ENCODE measurements around the gene INPP1. TPM values are rescaled to one million over a fixed set of nuclear protein-coding genes. Genes with fewer than 3 reads are reported as not detected.

INPP1 gene
- total and polyA plus RNA-seq, 2 experiments from 2014 or later, result 13.0 to 16.1 TPM

DNA sequence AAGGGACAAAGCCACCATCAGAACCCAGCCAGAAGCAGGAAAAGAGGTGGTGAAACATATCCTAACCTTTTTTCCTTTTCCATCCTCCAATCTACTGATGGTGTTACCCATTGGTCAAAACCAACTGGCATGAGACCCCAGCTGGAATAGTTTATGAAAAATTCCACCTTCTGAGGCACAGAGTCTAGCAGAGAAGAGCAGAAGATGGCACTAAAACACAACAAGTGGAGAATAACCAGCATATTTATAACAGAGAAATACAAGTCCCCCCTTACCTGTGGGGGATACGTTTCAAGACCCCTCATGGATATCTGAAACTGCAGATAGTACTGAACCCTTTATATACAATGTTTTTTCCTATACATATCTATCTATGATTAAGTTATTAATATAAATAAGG is 4.9 kb upstream of the INPP1 start:
- H3K79me2 ChIP-seq, result no peaks in the 10 kb centered on the region
- H3K27ac ChIP-seq, result no peak overlapping the region
- no peak overlapping the region for H2AFZ ChIP-seq
- no peaks in the 10 kb centered on the region for H3K9me2 ChIP-seq (replicated peaks; ENCODE audit: insufficient read depth)
- TF ChIP-seq, protein P1, sequence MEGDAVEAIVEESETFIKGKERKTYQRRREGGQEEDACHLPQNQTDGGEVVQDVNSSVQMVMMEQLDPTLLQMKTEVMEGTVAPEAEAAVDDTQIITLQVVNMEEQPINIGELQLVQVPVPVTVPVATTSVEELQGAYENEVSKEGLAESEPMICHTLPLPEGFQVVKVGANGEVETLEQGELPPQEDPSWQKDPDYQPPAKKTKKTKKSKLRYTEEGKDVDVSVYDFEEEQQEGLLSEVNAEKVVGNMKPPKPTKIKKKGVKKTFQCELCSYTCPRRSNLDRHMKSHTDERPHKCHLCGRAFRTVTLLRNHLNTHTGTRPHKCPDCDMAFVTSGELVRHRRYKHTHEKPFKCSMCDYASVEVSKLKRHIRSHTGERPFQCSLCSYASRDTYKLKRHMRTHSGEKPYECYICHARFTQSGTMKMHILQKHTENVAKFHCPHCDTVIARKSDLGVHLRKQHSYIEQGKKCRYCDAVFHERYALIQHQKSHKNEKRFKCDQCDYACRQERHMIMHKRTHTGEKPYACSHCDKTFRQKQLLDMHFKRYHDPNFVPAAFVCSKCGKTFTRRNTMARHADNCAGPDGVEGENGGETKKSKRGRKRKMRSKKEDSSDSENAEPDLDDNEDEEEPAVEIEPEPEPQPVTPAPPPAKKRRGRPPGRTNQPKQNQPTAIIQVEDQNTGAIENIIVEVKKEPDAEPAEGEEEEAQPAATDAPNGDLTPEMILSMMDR (IDR thresholded peaks at IDR 0.05; ENCODE audit: poor library complexity), result peak; percentile 5
- no peak for TF ChIP-seq EZH2 (IDR thresholded peaks at IDR 0.05; ENCODE audit: borderline replicate concordance)
- WGBS (ENCODE audit: low lambda C conversion rate, missing lambda C conversion rate), result 90% methylated on average over 1 of the region's 1 CpG
- no peaks in the 10 kb centered on the region for H3K36me3 ChIP-seq (replicated peaks; ENCODE audit: insufficient read depth, low read depth)
- peaks cover 16% of the 10 kb centered on the region for H3K4me1 ChIP-seq (ENCODE audit: insufficient read depth)
- no peak for DNase-seq (ENCODE audit: low spot score)
- H3K4me3 ChIP-seq, result no peak overlapping the region
- H3K4me2 ChIP-seq, result no peak overlapping the region
- H3K9me3 ChIP-seq (ENCODE audit: low read depth), result no peaks in the 10 kb centered on the region
- H4K20me1 ChIP-seq (ENCODE audit: insufficient read depth, poor library complexity, severe bottlenecking), result no peaks in the 10 kb centered on the region
- no peaks in the 10 kb centered on the region for H3K27me3 ChIP-seq

DNA sequence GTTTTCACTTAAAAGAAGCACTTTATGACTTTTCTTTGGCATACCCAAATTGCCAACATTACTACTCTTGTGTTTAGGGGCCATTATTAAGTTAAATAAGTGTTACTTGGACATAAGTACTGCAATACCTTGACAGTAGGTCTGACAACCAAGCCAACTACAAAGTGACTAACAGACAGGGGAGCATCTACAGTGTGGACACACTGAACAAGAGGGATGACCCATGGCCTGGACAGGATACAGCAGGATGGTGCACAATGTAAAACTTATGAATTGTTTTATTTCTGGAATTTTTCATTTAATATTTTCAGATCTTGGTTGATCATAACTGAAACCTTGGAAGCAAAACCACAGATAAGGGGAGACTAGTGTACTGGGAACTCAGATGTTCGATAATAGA is 4.0 kb upstream of the INPP1 start:
- peaks cover 7% of the 10 kb centered on the region for H3K4me1 ChIP-seq (ENCODE audit: insufficient read depth)
- no peak overlapping the region for H3K4me3 ChIP-seq
- no peaks in the 10 kb centered on the region for H4K20me1 ChIP-seq (ENCODE audit: insufficient read depth, poor library complexity, severe bottlenecking)
- DNase-seq (ENCODE audit: low spot score), result no peak
- H3K36me3 ChIP-seq (replicated peaks; ENCODE audit: insufficient read depth, low read depth), result no peaks in the 10 kb centered on the region
- H2AFZ ChIP-seq, result no peak overlapping the region
- H3K9me2 ChIP-seq (replicated peaks; ENCODE audit: insufficient read depth), result no peaks in the 10 kb centered on the region
- H3K27me3 ChIP-seq, result no peaks in the 10 kb centered on the region
- no peaks in the 10 kb centered on the region for H3K9me3 ChIP-seq (ENCODE audit: low read depth)
- H3K79me2 ChIP-seq, result no peaks in the 10 kb centered on the region
- H3K27ac ChIP-seq, result no peak overlapping the region
- no peak overlapping the region for H3K4me2 ChIP-seq
- WGBS (ENCODE audit: low lambda C conversion rate, missing lambda C conversion rate), result 85% methylated on average over 1 of the region's 1 CpG
- TF ChIP-seq, protein P1 (IDR thresholded peaks at IDR 0.05; ENCODE audit: poor library complexity), result no peak
- TF ChIP-seq EZH2phosphoT487 (IDR thresholded peaks at IDR 0.05; ENCODE audit: low read depth, severe bottlenecking, unreplicated experiment) (no peak), EZH2 (IDR thresholded peaks at IDR 0.05; ENCODE audit: borderline replicate concordance) (no peak)

DNA sequence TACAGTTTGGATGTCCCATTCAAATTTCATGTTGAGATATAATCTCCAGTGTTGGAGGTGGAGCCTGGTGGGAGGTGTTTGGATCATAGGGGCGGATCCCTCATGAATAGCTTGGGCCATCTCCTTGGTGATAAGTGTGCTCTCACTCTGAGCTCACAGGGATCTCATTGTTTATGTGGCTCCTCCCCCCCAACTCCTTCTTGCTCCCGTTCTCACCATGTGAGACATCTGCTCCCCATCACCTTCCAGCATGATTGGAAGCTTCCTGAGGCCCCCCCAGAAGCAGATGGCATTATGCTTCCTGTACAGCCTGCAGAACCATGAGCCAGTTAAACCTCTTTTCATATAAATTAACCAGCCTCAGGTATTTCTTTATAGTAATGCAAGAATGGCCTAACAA is 3.0 kb upstream of the INPP1 start:
- no peak for DNase-seq (ENCODE audit: low spot score)
- Histone ChIP-seq H3K4me2 (no peak overlapping the region), H3K4me1 (ENCODE audit: insufficient read depth) (peaks cover 6% of the 10 kb centered on the region), H3K27me3 (no peaks in the 10 kb centered on the region), H3K36me3 (replicated peaks; ENCODE audit: insufficient read depth, low read depth) (no peaks in the 10 kb centered on the region), H2AFZ (no peak overlapping the region), H3K4me3 (no peak overlapping the region), H3K9me3 (ENCODE audit: low read depth) (no peaks in the 10 kb centered on the region), H3K9me2 (replicated peaks; ENCODE audit: insufficient read depth) (no peaks in the 10 kb centered on the region), H4K20me1 (ENCODE audit: insufficient read depth, poor library complexity, severe bottlenecking) (no peaks in the 10 kb centered on the region), H3K79me2 (peaks cover 2% of the 10 kb centered on the region), H3K27ac (no peak overlapping the region)
- TF ChIP-seq EZH2phosphoT487 (IDR thresholded peaks at IDR 0.05; ENCODE audit: low read depth, severe bottlenecking, unreplicated experiment) (no peak), EZH2 (IDR thresholded peaks at IDR 0.05; ENCODE audit: borderline replicate concordance) (no peak)
- TF ChIP-seq, protein P1 (IDR thresholded peaks at IDR 0.05; ENCODE audit: poor library complexity), result no peak
- 56% methylated on average over 2 of the region's 2 CpGs for WGBS (ENCODE audit: low lambda C conversion rate, missing lambda C conversion rate)

DNA sequence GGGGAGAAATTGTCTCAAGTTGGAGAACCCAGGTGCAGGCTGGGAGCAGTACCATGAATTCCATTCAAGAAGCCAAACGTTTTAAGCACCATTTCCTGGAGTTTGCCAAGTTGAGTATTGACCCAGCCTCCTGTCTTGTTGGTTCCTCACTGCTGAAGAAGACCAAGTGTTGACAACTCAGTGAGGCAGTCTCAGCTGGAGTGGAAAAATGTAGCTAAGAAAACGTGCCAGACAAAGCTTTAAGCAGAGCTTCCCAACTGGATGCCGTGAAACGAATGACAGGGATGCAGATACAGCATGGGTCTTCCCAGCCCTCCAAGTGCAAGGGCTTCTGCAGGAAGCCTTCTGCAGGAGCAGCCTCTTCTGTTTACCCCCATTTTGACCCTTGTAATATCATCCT is 778 bp upstream of the INPP1 start:
- peak overlapping the region; percentile 96 for H3K27ac ChIP-seq
- WGBS (ENCODE audit: low lambda C conversion rate, missing lambda C conversion rate), result 62% methylated on average over 4 of the region's 4 CpGs
- peak overlapping the region; percentile 97 for H2AFZ ChIP-seq
- no peak for DNase-seq (ENCODE audit: low spot score)
- no peaks in the 10 kb centered on the region for H3K36me3 ChIP-seq (replicated peaks; ENCODE audit: insufficient read depth, low read depth)
- no peak for TF ChIP-seq EZH2phosphoT487 (IDR thresholded peaks at IDR 0.05; ENCODE audit: low read depth, severe bottlenecking, unreplicated experiment)
- TF ChIP-seq EZH2 (IDR thresholded peaks at IDR 0.05; ENCODE audit: borderline replicate concordance), result no peak
- TF ChIP-seq, protein P1 (IDR thresholded peaks at IDR 0.05; ENCODE audit: poor library complexity), result no peak
- no peaks in the 10 kb centered on the region for H3K4me1 ChIP-seq (ENCODE audit: insufficient read depth)
- H4K20me1 ChIP-seq (ENCODE audit: insufficient read depth, poor library complexity, severe bottlenecking), result no peaks in the 10 kb centered on the region
- no peak overlapping the region for H3K4me3 ChIP-seq
- H3K9me2 ChIP-seq (replicated peaks; ENCODE audit: insufficient read depth), result no peaks in the 10 kb centered on the region
- H3K79me2 ChIP-seq, result peaks cover 24% of the 10 kb centered on the region
- no peaks in the 10 kb centered on the region for H3K27me3 ChIP-seq
- H3K9me3 ChIP-seq (ENCODE audit: low read depth), result no peaks in the 10 kb centered on the region
- peak overlapping the region; percentile 91 for H3K4me2 ChIP-seq
